Lower leg skin (tissue), 3 donors: ENCODE results near the gene PHEX.

ENCODE experiments used
- POLR2A ChIP-seq, 2 donors: fragments of 450-650 bp; IDR thresholded peaks; one replicate each; pipeline ENCODE4 v1.6.1; 2016 to 2017; ENCODE audit warnings: antibody characterized with exemption in 2 of 2, mild to moderate bottlenecking in 1 of 2, moderate library complexity in 1 of 2
- TF ChIP-seq, protein P1 (sequence below), 3 donors: fragments of 450-650 bp; IDR thresholded peaks; one replicate each; pipeline ENCODE4 v1.5.1; 2016; ENCODE audit warnings: antibody characterized with exemption in 3 of 3, mild to moderate bottlenecking in 3 of 3, moderate library complexity in 2 of 3

DNA sequence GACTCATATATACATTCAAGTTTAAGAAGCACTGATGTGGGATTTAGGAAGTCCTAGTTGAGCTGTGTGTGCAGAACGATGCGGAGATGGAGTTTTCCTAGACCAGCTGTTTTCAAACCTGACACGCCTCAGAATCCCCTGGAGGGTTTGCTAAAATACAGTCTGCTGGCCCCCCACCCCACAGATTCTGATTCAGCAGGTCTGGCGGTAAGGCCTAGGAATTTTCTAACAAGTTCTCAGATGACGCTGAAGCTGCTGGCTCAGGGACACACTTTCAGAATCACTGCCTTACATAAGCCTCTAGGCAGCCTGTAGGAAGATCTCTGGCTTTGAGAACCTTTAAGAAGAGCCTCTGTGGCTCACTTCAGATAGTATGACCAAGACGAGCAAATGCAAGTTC, 73.1 kb downstream of the PHEX start:
- TF ChIP-seq, protein P1, sequence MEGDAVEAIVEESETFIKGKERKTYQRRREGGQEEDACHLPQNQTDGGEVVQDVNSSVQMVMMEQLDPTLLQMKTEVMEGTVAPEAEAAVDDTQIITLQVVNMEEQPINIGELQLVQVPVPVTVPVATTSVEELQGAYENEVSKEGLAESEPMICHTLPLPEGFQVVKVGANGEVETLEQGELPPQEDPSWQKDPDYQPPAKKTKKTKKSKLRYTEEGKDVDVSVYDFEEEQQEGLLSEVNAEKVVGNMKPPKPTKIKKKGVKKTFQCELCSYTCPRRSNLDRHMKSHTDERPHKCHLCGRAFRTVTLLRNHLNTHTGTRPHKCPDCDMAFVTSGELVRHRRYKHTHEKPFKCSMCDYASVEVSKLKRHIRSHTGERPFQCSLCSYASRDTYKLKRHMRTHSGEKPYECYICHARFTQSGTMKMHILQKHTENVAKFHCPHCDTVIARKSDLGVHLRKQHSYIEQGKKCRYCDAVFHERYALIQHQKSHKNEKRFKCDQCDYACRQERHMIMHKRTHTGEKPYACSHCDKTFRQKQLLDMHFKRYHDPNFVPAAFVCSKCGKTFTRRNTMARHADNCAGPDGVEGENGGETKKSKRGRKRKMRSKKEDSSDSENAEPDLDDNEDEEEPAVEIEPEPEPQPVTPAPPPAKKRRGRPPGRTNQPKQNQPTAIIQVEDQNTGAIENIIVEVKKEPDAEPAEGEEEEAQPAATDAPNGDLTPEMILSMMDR (IDR thresholded peaks at IDR 0.05), result no peak
- no peak for TF ChIP-seq POLR2A (IDR thresholded peaks at IDR 0.05)
